SK-N-MC (cell line): ENCODE measurements around the gene PPARG.

Experiments
- EZH2 ChIP-seq: fragments of 200-600 bp; sonication (generic); IDR thresholded peaks from one replicate; pipeline ENCODE4 v1.6.1; 2017; ENCODE audit warnings: antibody characterized with exemption
- POLR2AphosphoS5 ChIP-seq: IDR thresholded peaks from 2 replicates; pipeline ENCODE4 v1.6.1; 2012; ENCODE audit warnings: mild to moderate bottlenecking, low read depth, low read length, borderline replicate concordance

- TF ChIP-seq EZH2 = no peak
- TF ChIP-seq POLR2AphosphoS5 = no peak
Observed at GRCh38 chr3:12258911-12259310, 30.0 kb upstream of the PPARG start.
